Right lobe of liver (tissue), 4 donors: ENCODE results near the gene ZMPSTE24.

Experiments
- POLR2A ChIP-seq: fragments of 450-650 bp; IDR thresholded peaks from one replicate; pipeline ENCODE4 v1.6.1; 2017; ENCODE audit warnings: antibody characterized with exemption, mild to moderate bottlenecking
- TF ChIP-seq, protein P1 (sequence below), 4 donors: fragments of 200-600 bp in 3 of 4; fragments of 450-650 bp in 1 of 4; IDR thresholded peaks; one replicate each; pipeline versions ENCODE4 v1.5.1 to v1.8.0; 2016 to 2022; ENCODE audit warnings: antibody characterized with exemption in 4 of 4, mild to moderate bottlenecking in 2 of 4
- donor health status: DM: no; HTN: no; CAD: no.
- donor health status: DM: no; HTN: no; CAD: no.
- donor health status: DM: no; HTN: yes; CAD: no.

- TF ChIP-seq, protein P1, sequence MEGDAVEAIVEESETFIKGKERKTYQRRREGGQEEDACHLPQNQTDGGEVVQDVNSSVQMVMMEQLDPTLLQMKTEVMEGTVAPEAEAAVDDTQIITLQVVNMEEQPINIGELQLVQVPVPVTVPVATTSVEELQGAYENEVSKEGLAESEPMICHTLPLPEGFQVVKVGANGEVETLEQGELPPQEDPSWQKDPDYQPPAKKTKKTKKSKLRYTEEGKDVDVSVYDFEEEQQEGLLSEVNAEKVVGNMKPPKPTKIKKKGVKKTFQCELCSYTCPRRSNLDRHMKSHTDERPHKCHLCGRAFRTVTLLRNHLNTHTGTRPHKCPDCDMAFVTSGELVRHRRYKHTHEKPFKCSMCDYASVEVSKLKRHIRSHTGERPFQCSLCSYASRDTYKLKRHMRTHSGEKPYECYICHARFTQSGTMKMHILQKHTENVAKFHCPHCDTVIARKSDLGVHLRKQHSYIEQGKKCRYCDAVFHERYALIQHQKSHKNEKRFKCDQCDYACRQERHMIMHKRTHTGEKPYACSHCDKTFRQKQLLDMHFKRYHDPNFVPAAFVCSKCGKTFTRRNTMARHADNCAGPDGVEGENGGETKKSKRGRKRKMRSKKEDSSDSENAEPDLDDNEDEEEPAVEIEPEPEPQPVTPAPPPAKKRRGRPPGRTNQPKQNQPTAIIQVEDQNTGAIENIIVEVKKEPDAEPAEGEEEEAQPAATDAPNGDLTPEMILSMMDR (IDR thresholded peaks at IDR 0.05): no peak
- TF ChIP-seq POLR2A: no peak
These were observed 45.2 kb downstream of the ZMPSTE24 start for GRCh38 chr1:40303051-40303771.
